Stimulated activated naive B cell treated with anti-CD40 and anti-IgM and Interleukin-4, amounts not matched to agents 10 μg/mL and 1 μg/mL and 100 μg/mL, for 72 hours (primary cell): ENCODE results near the gene MED23.

Experiments used
- ATAC-seq, 2 donors: fragments of 150-1000 bp; cut with Tn5 transposase; replicated peaks; 2 replicates each; pipeline ENCODE4 v1.10.0; 2021; ENCODE audit warnings: moderate library complexity in 1 of 2
- DNase-seq: peaks from one replicate; pipeline ENCODE4 v3.0.0; 2021
- H3K27ac Mint-ChIP-seq: one replicate; pipeline ENCODE4 v1.8.0; 2022; ENCODE audit warnings: mild to moderate bottlenecking, mixed read lengths
- H3K27me3 Mint-ChIP-seq, 2 donors: one replicate each; pipeline ENCODE4 v1.8.0; 2022; ENCODE audit warnings: mixed read lengths in 2 of 2
- H3K36me3 Mint-ChIP-seq, 2 donors: one replicate each; pipeline ENCODE4 v1.8.0; 2022; ENCODE audit warnings: mixed read lengths in 2 of 2, mild to moderate bottlenecking in 1 of 2
- H3K4me1 Mint-ChIP-seq, 2 donors: one replicate each; pipeline ENCODE4 v1.8.0; 2022; ENCODE audit warnings: mixed read lengths in 2 of 2, mild to moderate bottlenecking in 1 of 2
- H3K4me3 Mint-ChIP-seq, 2 donors: one replicate each; pipeline ENCODE4 v1.8.0; 2022; ENCODE audit warnings: mild to moderate bottlenecking in 2 of 2, mixed read lengths in 2 of 2, moderate library complexity in 1 of 2
- H3K9me3 Mint-ChIP-seq, 2 donors: one replicate each; pipeline ENCODE4 v1.8.0; 2022; ENCODE audit warnings: mixed read lengths in 2 of 2, mild to moderate bottlenecking in 1 of 2

Gene MED23

DNA sequence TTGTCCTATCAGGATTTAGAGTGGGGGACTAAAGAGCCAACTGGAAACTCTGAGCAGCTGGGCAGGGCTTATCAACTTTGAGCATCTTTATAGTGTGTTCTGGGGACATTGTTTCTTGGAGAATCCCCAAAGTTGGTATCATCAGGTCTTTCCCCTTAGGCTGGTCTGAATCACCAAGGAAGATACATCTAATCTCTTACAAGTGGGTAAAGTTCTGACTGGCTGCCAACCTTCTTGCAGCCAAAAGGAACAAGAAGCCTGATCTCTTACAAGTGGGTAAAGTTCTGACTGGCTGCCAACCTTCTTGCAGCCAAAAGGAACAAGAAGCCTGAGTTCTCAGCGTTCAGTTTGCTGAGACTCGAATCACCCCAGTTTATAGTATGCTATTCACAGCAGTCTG is 1.6 kb upstream of the MED23 start:
- Mint-ChIP-seq H3K4me3 (peak overlapping the region; percentile 67 to 97), H3K9me3 (peaks cover 0 to 2% of the 10 kb centered on the region in 2 donors), H3K27ac (no peak overlapping the region), H3K4me1 (peaks cover 9 to 36% of the 10 kb centered on the region in 2 donors), H3K27me3 (no peaks in the 10 kb centered on the region), H3K36me3 (peaks cover 16 to 18% of the 10 kb centered on the region in 2 donors)
- no peak for ATAC-seq
- no peak for DNase-seq

DNA sequence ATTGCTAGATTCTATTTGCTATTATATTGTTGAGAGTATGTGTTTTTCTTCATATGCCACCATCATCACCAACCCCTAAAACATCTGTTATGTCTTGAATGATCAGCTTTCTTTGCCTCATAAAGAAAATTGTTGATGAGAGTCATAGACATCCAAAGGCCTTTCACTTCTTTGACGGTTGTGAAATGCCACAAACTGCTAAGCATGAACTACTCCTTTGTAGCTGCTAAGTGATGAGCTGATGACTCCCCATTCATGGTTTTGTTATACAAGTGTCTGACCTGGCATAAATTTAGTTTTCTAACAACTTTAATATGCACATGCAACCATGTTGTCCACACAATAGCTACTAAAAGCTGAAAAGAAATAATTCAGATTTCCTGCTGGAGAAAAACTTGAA is 684 bp upstream of the MED23 start:
- peaks cover 9 to 36% of the 10 kb centered on the region in 2 donors for H3K4me1 Mint-ChIP-seq
- peak overlapping the region; percentile 97 to 99 for H3K4me3 Mint-ChIP-seq
- no peak overlapping the region for H3K27ac Mint-ChIP-seq
- H3K27me3 Mint-ChIP-seq, result no peaks in the 10 kb centered on the region
- DNase-seq (no peak), ATAC-seq (no peak)
- peaks cover 0 to 2% of the 10 kb centered on the region in 2 donors for H3K9me3 Mint-ChIP-seq
- H3K36me3 Mint-ChIP-seq, result peaks cover 19 to 21% of the 10 kb centered on the region in 2 donors

DNA sequence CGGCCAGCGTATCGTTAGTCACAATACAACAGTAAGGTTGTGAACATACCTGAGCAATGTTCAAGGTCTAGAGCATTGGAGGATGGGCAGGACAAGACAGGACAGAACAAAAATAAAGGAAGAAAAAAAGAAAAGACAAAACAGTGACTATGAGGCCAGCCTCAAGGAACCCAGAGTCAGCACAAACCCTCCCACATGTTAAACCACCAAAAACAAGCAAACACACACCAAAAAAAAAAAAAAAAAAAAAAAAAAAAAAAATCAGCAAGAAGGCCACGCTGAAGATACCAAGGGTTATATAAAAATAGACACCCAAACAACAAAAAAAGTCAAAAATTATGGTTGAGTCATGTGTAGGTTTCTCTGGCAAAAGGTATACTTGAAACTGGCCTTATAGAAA is 12.8 kb downstream of the MED23 start:
- H3K4me3 Mint-ChIP-seq, result no peak overlapping the region
- no peak for DNase-seq
- H3K4me1 Mint-ChIP-seq, result peaks cover 2 to 10% of the 10 kb centered on the region in 2 donors
- no peaks in the 10 kb centered on the region for H3K9me3 Mint-ChIP-seq
- no peak overlapping the region for H3K27ac Mint-ChIP-seq
- H3K27me3 Mint-ChIP-seq, result no peaks in the 10 kb centered on the region
- peaks cover 11 to 29% of the 10 kb centered on the region in 2 donors for H3K36me3 Mint-ChIP-seq
- no peak for ATAC-seq

DNA sequence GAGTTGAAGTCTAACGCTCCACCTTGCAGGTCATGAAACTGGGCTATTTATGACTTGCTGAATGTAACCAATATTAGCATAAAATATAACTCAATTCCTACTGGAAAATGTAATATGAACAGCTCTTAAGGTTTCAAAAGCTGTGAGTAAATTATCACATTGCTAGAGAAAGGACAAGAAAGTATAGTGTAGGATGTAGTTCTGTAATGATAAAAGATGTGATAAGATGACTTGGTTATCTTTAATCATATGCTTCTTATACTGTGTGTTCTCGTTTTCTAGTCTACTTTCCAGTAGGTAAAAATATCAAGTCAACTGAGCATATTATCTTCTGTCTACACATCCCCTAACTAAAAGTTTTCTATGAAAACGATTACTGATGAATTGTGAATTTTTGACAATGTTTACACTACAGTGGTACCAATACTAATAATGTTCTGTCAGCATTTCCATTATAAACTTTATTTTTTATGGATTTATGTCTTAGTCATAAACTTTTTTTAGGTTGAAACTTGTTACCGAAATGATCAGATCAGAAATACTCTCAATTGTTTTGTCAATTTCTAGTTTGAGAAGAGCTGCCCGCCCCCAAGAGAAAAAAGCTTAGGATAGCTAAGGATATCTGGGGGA is 14.6 kb downstream of the MED23 start:
- H3K36me3 Mint-ChIP-seq, result peaks cover 16 to 31% of the 10 kb centered on the region in 2 donors
- ATAC-seq, result no peak

DNA sequence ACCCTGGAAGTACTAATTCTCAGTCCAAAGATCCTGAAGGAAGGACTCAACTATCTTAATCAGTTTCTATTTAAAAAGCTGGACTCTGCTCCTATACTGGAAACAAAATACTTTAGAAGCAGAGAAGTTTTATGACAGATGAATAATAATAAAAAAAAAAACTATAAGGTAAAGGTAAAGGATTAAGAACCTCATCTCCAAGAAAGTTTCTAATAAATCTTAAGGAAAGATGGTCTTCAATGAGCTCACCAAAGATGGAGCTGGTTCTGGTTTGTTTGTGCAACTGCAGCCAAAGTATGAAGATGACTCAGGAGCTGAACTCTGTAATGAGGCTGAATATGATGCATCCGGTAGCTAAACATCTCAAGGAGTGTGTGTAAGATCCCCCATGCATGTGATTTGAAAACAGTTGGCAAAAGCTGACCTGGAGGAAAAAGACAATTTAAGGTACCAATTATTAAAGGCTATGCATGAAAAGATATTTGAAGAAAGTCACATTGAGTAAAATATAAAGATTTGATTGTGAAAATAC is 25.2 kb downstream of the MED23 start:
- DNase-seq, result no peak
- no peak overlapping the region for H3K4me3 Mint-ChIP-seq
- H3K9me3 Mint-ChIP-seq, result no peaks in the 10 kb centered on the region
- no peak for ATAC-seq
- H3K27ac Mint-ChIP-seq, result no peak overlapping the region
- H3K36me3 Mint-ChIP-seq, result peaks cover 28 to 39% of the 10 kb centered on the region in 2 donors
- H3K27me3 Mint-ChIP-seq, result no peaks in the 10 kb centered on the region
- H3K4me1 Mint-ChIP-seq, result no peaks in the 10 kb centered on the region

More for the DNA sequence above, 14.6 kb downstream of the MED23 start:
- H3K27me3 Mint-ChIP-seq, result no peaks in the 10 kb centered on the region
- peaks cover 0 to 4% of the 10 kb centered on the region in 2 donors for H3K4me1 Mint-ChIP-seq
- no peaks in the 10 kb centered on the region for H3K9me3 Mint-ChIP-seq
- H3K4me3 Mint-ChIP-seq, result no peak overlapping the region
- no peak overlapping the region for H3K27ac Mint-ChIP-seq
- no peak for DNase-seq

DNA sequence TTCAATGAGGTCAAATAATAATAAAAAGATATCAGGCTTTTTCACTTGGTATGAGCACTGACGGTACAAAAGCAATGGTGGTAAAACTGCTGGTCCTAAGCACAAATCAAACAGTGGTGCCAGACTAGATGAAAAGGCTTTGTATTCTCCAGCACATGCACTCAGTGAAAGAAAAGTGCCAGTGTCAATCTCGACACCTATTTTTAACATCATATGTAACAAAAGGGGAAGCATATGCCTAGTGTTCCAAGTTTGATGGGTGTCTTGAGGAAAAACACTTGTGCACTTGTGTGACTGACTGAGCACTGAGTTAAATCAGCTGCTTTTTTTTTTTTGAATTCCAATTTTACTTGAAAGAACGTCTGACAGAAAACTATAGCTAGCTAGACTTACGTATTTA is 27.3 kb downstream of the MED23 start:
- Mint-ChIP-seq H3K27me3 (no peaks in the 10 kb centered on the region), H3K9me3 (no peaks in the 10 kb centered on the region), H3K27ac (no peak overlapping the region), H3K36me3 (peaks cover 23 to 35% of the 10 kb centered on the region in 2 donors), H3K4me3 (no peak overlapping the region), H3K4me1 (no peaks in the 10 kb centered on the region)
- no peak for ATAC-seq
- DNase-seq, result no peak

DNA sequence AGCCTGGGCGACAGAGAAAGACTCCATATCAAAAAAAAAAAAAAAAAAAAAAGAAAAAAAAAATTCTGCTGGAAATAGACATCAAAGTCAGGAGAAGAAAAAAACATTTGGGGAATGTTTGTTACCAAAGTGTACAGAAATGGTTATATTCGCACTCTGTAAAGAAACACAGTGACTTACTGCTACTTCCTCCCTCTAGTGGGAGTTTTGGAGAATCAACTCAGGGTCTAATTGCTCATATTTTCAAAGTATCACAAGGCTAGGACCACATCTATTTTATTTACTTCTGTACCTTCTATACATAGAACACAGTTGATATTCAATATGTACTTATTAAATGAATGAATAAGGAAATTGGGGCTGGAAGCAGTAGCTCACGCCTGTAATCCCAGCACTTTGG is 30.6 kb downstream of the MED23 start:
- DNase-seq (no peak), ATAC-seq (peak in 1 of 2 donors; percentile 45)
- H3K27me3 Mint-ChIP-seq, result no peaks in the 10 kb centered on the region
- H3K9me3 Mint-ChIP-seq, result no peaks in the 10 kb centered on the region
- no peak overlapping the region for H3K4me3 Mint-ChIP-seq
- H3K27ac Mint-ChIP-seq, result no peak overlapping the region
- peaks cover 27 to 29% of the 10 kb centered on the region in 2 donors for H3K36me3 Mint-ChIP-seq
- no peaks in the 10 kb centered on the region for H3K4me1 Mint-ChIP-seq

DNA sequence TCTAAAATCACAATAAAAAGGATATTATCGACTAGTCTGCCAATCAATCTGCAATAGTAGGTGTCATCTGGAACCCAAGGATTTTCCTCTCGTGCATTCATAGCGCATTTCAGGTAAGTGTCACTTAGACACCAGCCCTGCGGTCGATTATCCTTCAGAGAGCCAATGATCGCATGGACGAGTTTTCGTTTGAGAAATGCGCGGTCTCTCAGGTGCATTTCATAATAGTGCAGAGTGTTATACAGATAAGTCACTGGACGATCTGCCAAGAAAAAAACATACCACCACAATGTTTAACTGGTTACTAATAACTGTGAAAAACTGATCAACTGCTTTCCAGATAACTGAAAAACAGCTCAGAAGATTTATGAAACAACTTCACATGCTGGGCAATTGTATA is 34.0 kb downstream of the MED23 start:
- Mint-ChIP-seq H3K36me3 (peaks cover 25 to 27% of the 10 kb centered on the region in 2 donors), H3K4me1 (no peaks in the 10 kb centered on the region), H3K4me3 (no peak overlapping the region), H3K9me3 (no peaks in the 10 kb centered on the region), H3K27me3 (no peaks in the 10 kb centered on the region), H3K27ac (no peak overlapping the region)
- ATAC-seq, result no peak
- no peak for DNase-seq

DNA sequence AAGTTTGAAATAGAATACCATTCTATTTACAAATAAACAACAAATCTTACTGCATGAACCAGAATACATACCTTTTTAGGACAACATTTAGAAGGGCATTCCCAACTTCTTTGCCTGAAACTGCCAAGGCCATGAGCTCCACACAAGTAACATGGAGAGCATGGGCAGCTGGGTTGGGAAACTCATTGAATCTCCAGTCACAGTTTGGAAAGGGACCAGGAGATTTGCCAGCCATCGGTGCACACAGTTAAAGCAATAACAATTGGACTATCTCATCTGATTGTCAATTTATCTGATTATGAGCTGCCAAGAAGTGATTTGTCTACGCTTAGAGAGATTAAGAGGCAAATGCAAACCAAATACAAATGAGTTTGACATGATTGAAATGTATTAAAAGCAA is 35.1 kb downstream of the MED23 start:
- no peak overlapping the region for H3K4me3 Mint-ChIP-seq
- ATAC-seq (no peak), DNase-seq (no peak)
- no peaks in the 10 kb centered on the region for H3K9me3 Mint-ChIP-seq
- H3K4me1 Mint-ChIP-seq, result peaks cover 0 to 4% of the 10 kb centered on the region in 2 donors
- no peak overlapping the region for H3K27ac Mint-ChIP-seq
- no peaks in the 10 kb centered on the region for H3K27me3 Mint-ChIP-seq
- H3K36me3 Mint-ChIP-seq, result peaks cover 28 to 34% of the 10 kb centered on the region in 2 donors

DNA sequence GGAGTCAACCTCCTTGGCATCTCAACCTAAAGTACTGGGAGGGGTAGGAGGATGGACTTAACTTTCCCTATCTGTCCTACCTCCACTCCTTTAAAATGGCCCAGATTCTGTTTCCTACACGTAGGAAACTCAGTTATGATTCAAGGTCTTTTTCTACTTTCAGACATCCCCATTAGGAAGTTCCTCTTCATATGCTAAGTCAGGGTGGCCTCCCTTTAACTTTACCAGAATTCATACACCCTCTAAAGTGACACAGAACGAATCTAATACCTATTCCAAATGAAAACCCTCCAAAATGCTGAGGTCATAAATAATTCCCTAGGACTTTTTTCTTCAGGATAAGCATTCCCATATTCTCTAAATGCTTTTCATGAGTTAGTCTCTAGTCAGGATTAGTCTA is 39.4 kb downstream of the MED23 start:
- peaks cover 23 to 30% of the 10 kb centered on the region in 2 donors for H3K36me3 Mint-ChIP-seq
- DNase-seq (no peak), ATAC-seq (no peak)
- H3K4me1 Mint-ChIP-seq, result peaks cover 0 to 4% of the 10 kb centered on the region in 2 donors
- H3K4me3 Mint-ChIP-seq, result no peak overlapping the region
- H3K27ac Mint-ChIP-seq, result no peak overlapping the region
- H3K9me3 Mint-ChIP-seq, result no peaks in the 10 kb centered on the region
- no peaks in the 10 kb centered on the region for H3K27me3 Mint-ChIP-seq

DNA sequence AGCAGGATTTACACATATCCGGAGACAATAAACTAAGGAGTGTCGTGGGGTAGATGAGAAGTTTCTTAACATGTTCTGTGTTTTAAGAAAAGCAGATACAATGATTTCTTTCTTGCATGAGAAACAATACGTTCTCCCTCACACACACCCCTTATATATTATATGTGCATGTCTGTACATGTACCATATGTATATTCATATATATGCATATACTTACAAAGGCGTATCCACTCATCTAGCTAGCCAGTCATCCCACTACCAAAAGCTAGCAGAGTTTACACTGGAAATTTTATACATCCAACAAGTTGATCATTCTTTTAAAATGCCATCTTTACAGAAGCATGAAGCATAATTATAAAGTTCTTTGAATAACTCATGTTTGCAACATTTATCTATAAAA is 40.1 kb downstream of the MED23 start:
- ATAC-seq, result no peak
- no peak overlapping the region for H3K4me3 Mint-ChIP-seq
- no peaks in the 10 kb centered on the region for H3K9me3 Mint-ChIP-seq
- peaks cover 0 to 4% of the 10 kb centered on the region in 2 donors for H3K4me1 Mint-ChIP-seq
- no peak overlapping the region for H3K27ac Mint-ChIP-seq
- no peaks in the 10 kb centered on the region for H3K27me3 Mint-ChIP-seq
- no peak for DNase-seq
- peaks cover 21 to 30% of the 10 kb centered on the region in 2 donors for H3K36me3 Mint-ChIP-seq

DNA sequence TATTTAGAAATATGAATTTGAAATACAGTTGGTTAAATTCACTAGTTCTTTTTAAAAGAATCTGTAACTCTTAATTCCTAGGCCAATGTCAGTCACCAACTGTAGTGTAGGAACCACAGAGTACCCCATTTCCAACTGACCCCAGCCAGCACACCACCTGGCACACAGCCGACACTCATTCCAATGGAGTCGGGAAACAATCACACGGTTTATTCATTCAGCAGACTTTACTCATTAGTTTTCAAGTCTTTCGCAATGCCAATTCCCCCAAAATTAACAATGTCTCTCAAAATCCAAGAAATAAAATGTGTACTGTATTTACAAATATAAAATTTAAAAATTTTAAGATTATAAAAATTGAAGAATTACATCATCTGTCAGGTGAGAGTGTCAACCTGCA is 41.5 kb downstream of the MED23 start:
- Mint-ChIP-seq H3K4me3 (no peak overlapping the region), H3K9me3 (no peaks in the 10 kb centered on the region), H3K27ac (no peak overlapping the region), H3K27me3 (no peaks in the 10 kb centered on the region), H3K4me1 (peaks cover 0 to 4% of the 10 kb centered on the region in 2 donors), H3K36me3 (peaks cover 20 to 34% of the 10 kb centered on the region in 2 donors)
- no peak for DNase-seq
- ATAC-seq, result no peak

DNA sequence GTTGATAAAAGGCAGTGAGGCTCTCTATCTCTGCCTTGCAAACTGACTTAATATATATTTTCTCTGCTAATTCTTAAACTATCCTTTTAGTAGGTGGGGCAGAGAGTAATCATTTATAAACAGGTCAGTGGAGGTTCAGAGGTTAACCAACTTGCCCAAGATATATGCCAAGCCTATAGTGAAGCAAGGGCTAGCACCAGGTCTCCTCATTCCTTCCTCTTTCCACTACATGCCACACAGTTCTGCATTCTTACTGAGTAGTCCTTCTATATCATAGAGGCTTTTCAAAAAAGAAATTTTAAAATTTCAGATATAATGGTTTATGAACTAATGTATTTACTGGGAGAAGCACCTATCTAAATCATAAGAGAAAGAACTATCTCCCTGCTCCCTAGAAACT is 46.5 kb downstream of the MED23 start:
- no peaks in the 10 kb centered on the region for H3K9me3 Mint-ChIP-seq
- H3K36me3 Mint-ChIP-seq, result peaks cover 18 to 40% of the 10 kb centered on the region in 2 donors
- no peaks in the 10 kb centered on the region for H3K4me1 Mint-ChIP-seq
- no peak overlapping the region for H3K4me3 Mint-ChIP-seq
- no peak for DNase-seq
- no peak for ATAC-seq
- H3K27me3 Mint-ChIP-seq, result no peaks in the 10 kb centered on the region
- no peak overlapping the region for H3K27ac Mint-ChIP-seq

DNA sequence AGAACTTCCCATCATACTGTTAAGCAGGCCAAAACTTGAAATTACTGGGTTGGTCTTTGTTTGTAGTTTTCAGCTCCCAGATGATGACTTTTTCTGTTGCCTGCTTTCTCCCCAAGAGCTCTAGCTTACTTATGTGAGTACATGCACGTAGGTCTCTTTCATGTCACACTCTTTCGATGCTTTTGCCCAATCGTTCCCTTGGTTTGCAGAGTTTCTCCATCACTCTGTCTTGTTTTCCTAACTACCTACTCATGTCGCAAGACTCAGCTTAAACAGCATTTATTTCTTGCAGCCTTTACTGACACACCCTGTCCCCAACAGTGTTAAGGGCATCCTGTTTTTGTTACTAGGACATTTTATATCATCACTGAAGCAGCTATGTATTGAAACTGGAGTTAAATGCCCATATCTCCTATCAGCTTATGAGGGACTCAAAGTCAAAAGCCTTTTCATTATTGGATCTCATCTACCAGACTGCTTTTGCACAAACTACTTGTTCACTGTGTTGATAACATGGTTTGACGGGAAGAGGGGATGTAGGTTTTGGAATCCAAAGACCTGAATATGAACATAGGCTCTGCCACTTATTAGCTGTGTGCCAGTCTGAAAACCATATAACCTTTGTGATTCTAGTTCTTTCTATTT is 52.1 kb downstream of the MED23 start:
- ATAC-seq (no peak), DNase-seq (no peak)
- Mint-ChIP-seq H3K27ac (no peak overlapping the region), H3K27me3 (no peaks in the 10 kb centered on the region), H3K9me3 (no peaks in the 10 kb centered on the region), H3K36me3 (peaks cover 36 to 64% of the 10 kb centered on the region in 2 donors), H3K4me1 (peaks cover 8 to 10% of the 10 kb centered on the region in 2 donors), H3K4me3 (no peak overlapping the region)

DNA sequence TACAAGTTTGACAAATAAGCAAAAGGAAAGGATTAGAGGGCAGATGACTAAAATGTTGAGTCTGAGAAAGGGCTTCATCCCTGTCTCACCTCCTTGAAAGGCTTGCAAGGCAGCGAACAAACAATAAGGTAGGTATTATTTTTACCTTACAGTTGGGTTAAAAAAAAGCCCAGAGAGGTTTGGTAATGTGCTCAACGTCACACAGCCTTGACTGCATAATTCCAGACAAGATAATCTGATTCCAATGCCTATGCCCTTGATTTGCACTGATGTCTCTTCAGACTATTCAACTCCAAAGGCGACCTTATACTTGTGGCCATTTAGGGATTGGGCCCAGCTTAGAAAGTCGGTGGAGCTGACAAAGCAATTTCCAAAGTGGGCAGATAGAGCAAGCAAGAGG is 53.4 kb downstream of the MED23 start:
- Mint-ChIP-seq H3K9me3 (no peaks in the 10 kb centered on the region), H3K4me3 (no peak overlapping the region), H3K36me3 (peaks cover 35 to 59% of the 10 kb centered on the region in 2 donors), H3K4me1 (peaks cover 8 to 10% of the 10 kb centered on the region in 2 donors), H3K27me3 (no peaks in the 10 kb centered on the region), H3K27ac (no peak overlapping the region)
- no peak for DNase-seq
- ATAC-seq, result no peak
